D721Med (cell line): Measurements from ENCODE around the gene MBNL3.

Source experiments
- DNase-seq: peaks from one replicate; pipeline ENCODE4 v3.0.0; 2011; ENCODE audit warnings: low spot score; ENCODE audit not compliant: insufficient read length
- FAIRE-seq: peaks from 2 replicates; lab custom pipeline; 2011; peaks lifted over from hg19 to GRCh38; lab: Jason Lieb, UNC
- CTCF ChIP-seq: IDR thresholded peaks from 2 replicates; pipeline ENCODE4 v1.5.1; 2012; ENCODE audit warnings: mild to moderate bottlenecking, control low read depth; ENCODE audit not compliant: insufficient read depth; ENCODE audit errors: missing control alignments

MBNL3 gene

GRCh38 chrX:132444936-132445335, 43.9 kb downstream of the MBNL3 start:
- no peak for FAIRE-seq
- no peak for DNase-seq
- no peak for TF ChIP-seq CTCF

- peak; percentile 38 for FAIRE-seq
- DNase-seq = no peak
- TF ChIP-seq CTCF = no peak
Observed at GRCh38 chrX:132443196-132444135, 45.4 kb downstream of the MBNL3 start.

GRCh38 chrX:132442691-132443090, 46.1 kb downstream of the MBNL3 start:
- FAIRE-seq (no peak), DNase-seq (no peak)
- no peak for TF ChIP-seq CTCF

GRCh38 chrX:132435222-132435621, 53.6 kb downstream of the MBNL3 start:
- DNase-seq (no peak), FAIRE-seq (no peak)
- no peak for TF ChIP-seq CTCF

GRCh38 chrX:132433551-132433950, 55.3 kb downstream of the MBNL3 start:
- DNase-seq = no peak
- no peak for TF ChIP-seq CTCF
- no peak for FAIRE-seq

- no peak for TF ChIP-seq CTCF
- FAIRE-seq = no peak
Observed at GRCh38 chrX:132433001-132433400, 55.8 kb downstream of the MBNL3 start.

GRCh38 chrX:132428896-132429295, 59.9 kb downstream of the MBNL3 start:
- TF ChIP-seq CTCF = no peak
- no peak for DNase-seq
- no peak for FAIRE-seq

More at GRCh38 chrX:132433001-132433400, 55.8 kb downstream of the MBNL3 start:
- DNase-seq = no peak
